ENCODE measurements around the gene DAZAP1.
"Not testable (repeated sequence)": the region's sequence is repeated elsewhere in the genome, so short reads cannot be mapped to it uniquely, and the experiment has no call there.

The DAZAP1 gene

GRCh38 chr19:1470305-1471009 lies 63.1 kb downstream of the DAZAP1 start:
- Histone ChIP-seq H3K4me1 (peaks cover 10% of the 10 kb centered on the region), H3K36me3 (replicated peaks) (no peaks in the 10 kb centered on the region; the same call in 1 of the 2 replicates), H3K4me3 (peak overlapping the region; percentile 46), H3K9me3 (no peaks in the 10 kb centered on the region), H3K27me3 (ENCODE audit: low read depth) (no peaks in the 10 kb centered on the region)
- in situ Hi-C loops (cut with MboI; ENCODE audit: low sequenced_read_pairs), result no loop called here
- DNase-seq (ENCODE audit: low spot score in 2 of 2), result peak; percentile 83 to 94

DNA sequence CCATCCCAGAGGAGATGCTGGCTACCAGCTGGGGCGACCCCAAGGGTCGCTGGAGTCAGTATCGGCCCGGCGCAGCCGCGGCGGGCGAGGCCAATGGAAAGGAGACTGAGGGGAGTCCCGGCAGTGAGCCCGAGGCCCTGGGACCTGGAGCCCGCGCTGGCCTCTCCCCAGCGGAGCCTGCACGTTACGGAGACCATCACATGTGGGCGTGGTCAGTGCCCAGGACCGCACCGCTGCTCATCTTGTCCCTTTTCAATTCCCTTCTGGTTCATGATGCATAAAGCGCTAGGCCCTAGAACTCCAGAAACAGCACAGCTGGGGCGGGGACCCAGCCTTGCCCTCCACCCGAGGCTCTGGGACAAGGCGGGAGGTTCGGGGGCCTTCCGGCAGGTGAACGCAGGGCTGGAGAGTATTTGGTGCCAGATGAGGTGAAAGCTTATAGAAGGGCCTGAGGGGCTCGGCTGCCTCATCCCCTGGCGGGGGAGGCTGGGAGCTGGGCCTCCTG lies 63.7 kb downstream of the DAZAP1 start:
- in situ Hi-C loops (cut with MboI; ENCODE audit: low sequenced_read_pairs), result no loop called here
- Histone ChIP-seq H3K9me3 (no peaks in the 10 kb centered on the region), H3K36me3 (replicated peaks) (peaks cover 4% of the 10 kb centered on the region), H3K4me1 (peaks cover 10% of the 10 kb centered on the region), H3K4me3 (peak overlapping the region; percentile 46), H3K27me3 (ENCODE audit: low read depth) (no peaks in the 10 kb centered on the region)
- peak; percentile 74 to 89 for DNase-seq (ENCODE audit: low spot score in 2 of 2)

DNA sequence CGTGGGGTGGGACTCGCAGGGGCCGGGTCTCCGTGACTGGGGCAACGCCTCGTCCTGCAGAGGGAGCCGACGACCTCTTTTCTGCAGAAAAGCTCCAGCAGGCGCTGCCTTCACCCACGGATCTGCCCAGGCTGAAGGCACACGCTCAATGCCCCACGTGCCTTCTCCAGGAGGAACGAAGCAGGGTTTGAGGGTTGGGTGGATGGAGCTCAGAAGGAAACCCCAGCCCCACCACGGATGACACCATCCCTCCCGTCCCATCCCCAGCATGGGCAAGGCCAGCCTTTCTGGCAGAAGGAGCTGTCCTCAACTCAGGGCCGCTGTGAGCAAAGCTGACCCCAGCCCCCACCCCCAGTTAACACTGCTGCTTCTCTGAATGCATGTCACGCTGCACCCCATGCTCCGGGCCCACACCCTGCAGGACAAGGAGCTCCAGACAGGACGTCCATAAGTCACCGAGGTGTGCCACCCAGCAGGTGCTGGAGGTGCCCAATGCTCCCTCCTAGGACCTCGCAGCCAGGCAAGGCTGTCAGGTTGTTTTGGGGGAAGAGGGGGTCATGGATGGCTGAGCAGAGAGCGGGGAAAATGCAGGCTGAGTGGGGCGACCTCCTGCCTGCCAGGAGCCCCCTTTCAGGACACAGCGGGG lies 64.3 kb downstream of the DAZAP1 start:
- DNase-seq (ENCODE audit: low spot score in 2 of 2), result peak in 1 of 2 experiments; percentile 44
- H3K4me3 ChIP-seq, result no peak overlapping the region
- no peaks in the 10 kb centered on the region for H3K9me3 ChIP-seq
- in situ Hi-C loops (cut with MboI; ENCODE audit: low sequenced_read_pairs), result no loop called here
- H3K27me3 ChIP-seq (ENCODE audit: low read depth), result no peaks in the 10 kb centered on the region
- H3K4me1 ChIP-seq, result peaks cover 10% of the 10 kb centered on the region
- H3K36me3 ChIP-seq (replicated peaks), result peaks cover 10% of the 10 kb centered on the region

GRCh38 chr19:1472231-1473084 lies 65.1 kb downstream of the DAZAP1 start:
- Histone ChIP-seq H3K4me1 (peaks cover 10% of the 10 kb centered on the region), H3K27me3 (ENCODE audit: low read depth) (no peaks in the 10 kb centered on the region), H3K9me3 (no peaks in the 10 kb centered on the region), H3K36me3 (replicated peaks) (peaks cover 15% of the 10 kb centered on the region), H3K4me3 (no peak overlapping the region)
- DNase-seq (ENCODE audit: low spot score in 2 of 2), result no peak
- in situ Hi-C loops (cut with MboI; ENCODE audit: low sequenced_read_pairs), result no loop called here

GRCh38 chr19:1473085-1473851 lies 65.9 kb downstream of the DAZAP1 start:
- peaks cover 16% of the 10 kb centered on the region for H3K36me3 ChIP-seq (replicated peaks)
- peaks cover 10% of the 10 kb centered on the region for H3K4me1 ChIP-seq
- DNase-seq (ENCODE audit: low spot score in 2 of 2), result no peak
- H3K9me3 ChIP-seq, result no peaks in the 10 kb centered on the region
- no peak overlapping the region for H3K4me3 ChIP-seq
- no peaks in the 10 kb centered on the region for H3K27me3 ChIP-seq (ENCODE audit: low read depth)
- in situ Hi-C loops (cut with MboI; ENCODE audit: low sequenced_read_pairs), result no loop called here

DNA sequence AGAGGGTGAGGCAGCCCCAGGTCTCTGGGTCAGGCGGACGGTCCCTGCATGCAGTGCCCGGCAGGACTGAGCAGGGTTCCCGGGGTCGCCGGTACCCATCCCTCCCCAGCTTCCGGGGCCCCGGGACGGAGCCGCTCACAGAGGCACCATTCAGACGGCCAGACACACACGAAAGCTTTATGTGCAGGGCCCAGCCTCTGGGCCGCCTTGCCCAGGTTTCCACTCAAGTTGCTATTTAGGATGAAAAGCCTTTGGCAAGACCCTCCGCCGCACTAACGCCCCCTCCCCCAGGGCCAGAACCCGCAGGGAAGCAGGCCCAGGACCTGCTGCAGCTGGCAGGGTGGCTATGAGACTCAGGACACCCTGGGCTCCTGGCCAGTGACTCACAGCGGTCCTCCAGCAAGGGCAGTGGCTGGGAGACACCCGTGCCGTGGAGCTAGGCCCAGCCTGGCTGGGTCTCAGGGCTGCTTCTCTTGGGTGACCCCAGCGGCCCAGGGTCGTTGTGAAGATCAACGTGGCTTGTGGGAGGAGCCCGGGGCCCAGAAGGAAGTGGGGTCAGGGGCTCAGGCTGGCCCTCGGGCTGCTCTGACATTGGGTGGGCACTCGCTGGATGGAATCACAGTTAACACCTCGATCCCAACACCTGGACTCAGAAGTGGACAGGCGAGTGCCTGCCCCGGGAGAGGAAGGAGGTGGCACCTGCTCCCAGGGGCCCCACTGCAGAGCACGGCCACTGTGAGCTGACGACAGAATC lies 66.8 kb downstream of the DAZAP1 start:
- no peak for DNase-seq (ENCODE audit: low spot score in 2 of 2)
- H3K9me3 ChIP-seq, result no peaks in the 10 kb centered on the region
- no peak overlapping the region for H3K4me3 ChIP-seq
- in situ Hi-C loops (cut with MboI; ENCODE audit: low sequenced_read_pairs), result no loop called here
- peaks cover 18% of the 10 kb centered on the region for H3K36me3 ChIP-seq (replicated peaks)
- peaks cover 10% of the 10 kb centered on the region for H3K4me1 ChIP-seq
- H3K27me3 ChIP-seq (ENCODE audit: low read depth), result no peaks in the 10 kb centered on the region

- in situ Hi-C loops (cut with MboI; ENCODE audit: low sequenced_read_pairs), result no loop called here
- no peak for DNase-seq (ENCODE audit: low spot score in 2 of 2)
- Histone ChIP-seq H3K9me3 (no peaks in the 10 kb centered on the region), H3K27me3 (ENCODE audit: low read depth) (no peaks in the 10 kb centered on the region), H3K4me1 (peaks cover 8% of the 10 kb centered on the region), H3K4me3 (no peak overlapping the region), H3K36me3 (replicated peaks) (peaks cover 18% of the 10 kb centered on the region)
Observed at GRCh38 chr19:1474765-1475351, 67.5 kb downstream of the DAZAP1 start.

GRCh38 chr19:1475751-1476437 lies 68.5 kb downstream of the DAZAP1 start:
- DNase-seq (ENCODE audit: low spot score in 2 of 2), result no peak
- in situ Hi-C loops (cut with MboI; ENCODE audit: low sequenced_read_pairs), result no loop called here
- H3K36me3 ChIP-seq (replicated peaks), result peaks cover 18% of the 10 kb centered on the region
- no peaks in the 10 kb centered on the region for H3K9me3 ChIP-seq
- H3K4me3 ChIP-seq, result no peak overlapping the region
- no peaks in the 10 kb centered on the region for H3K27me3 ChIP-seq (ENCODE audit: low read depth)
- H3K4me1 ChIP-seq, result peaks cover 3% of the 10 kb centered on the region

DNA sequence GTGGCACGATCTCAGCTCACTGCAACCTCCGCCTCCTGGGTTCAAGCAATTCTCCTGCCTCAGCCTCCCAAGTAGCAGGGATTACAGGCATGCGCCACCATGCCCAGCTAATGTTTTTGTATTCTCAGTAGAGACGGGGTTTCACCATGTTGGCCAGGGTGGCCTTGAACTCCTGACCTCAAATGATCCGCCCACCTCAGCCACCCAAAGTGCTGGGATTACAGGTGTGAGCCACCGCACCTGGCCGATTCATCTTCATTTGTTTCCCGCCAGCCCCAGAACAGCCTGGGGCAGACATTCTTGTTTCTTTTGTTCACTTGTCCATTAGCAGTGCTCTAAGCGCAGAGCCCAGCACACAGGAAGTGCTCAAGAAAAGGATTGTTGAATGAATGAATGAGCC lies 69.7 kb downstream of the DAZAP1 start:
- H3K27me3 ChIP-seq (ENCODE audit: low read depth); H3K9me3 ChIP-seq; H3K4me1 ChIP-seq; DNase-seq (ENCODE audit: low spot score in 2 of 2); in situ Hi-C loops (cut with MboI; ENCODE audit: low sequenced_read_pairs); H3K4me3 ChIP-seq: not testable (repeated sequence)
- peaks cover 18% of the 10 kb centered on the region for H3K36me3 ChIP-seq (replicated peaks)

GRCh38 chr19:1478934-1479707 lies 71.7 kb downstream of the DAZAP1 start, which contains the start of gene C19orf25:
TSS of gene C19orf25 (minus strand) at chr19:1479215. CDS start at chr19:1478903, 312 bp downstream.
- H3K4me3 ChIP-seq, result peak within 1 kb of the TSS; percentile 78
- H3K9me3 ChIP-seq, result no peaks in the 10 kb centered on the region
- H3K4me1 ChIP-seq, result no peaks in the 10 kb centered on the region; the same call in 1 of the 2 replicates
- peak; percentile 94 to 97 for DNase-seq (ENCODE audit: low spot score in 2 of 2)
- in situ Hi-C loops (cut with MboI; ENCODE audit: low sequenced_read_pairs), result no loop called here
- peaks cover 18% of the 10 kb centered on the region for H3K36me3 ChIP-seq (replicated peaks)
- no peaks in the 10 kb centered on the region for H3K27me3 ChIP-seq (ENCODE audit: low read depth)

DNA sequence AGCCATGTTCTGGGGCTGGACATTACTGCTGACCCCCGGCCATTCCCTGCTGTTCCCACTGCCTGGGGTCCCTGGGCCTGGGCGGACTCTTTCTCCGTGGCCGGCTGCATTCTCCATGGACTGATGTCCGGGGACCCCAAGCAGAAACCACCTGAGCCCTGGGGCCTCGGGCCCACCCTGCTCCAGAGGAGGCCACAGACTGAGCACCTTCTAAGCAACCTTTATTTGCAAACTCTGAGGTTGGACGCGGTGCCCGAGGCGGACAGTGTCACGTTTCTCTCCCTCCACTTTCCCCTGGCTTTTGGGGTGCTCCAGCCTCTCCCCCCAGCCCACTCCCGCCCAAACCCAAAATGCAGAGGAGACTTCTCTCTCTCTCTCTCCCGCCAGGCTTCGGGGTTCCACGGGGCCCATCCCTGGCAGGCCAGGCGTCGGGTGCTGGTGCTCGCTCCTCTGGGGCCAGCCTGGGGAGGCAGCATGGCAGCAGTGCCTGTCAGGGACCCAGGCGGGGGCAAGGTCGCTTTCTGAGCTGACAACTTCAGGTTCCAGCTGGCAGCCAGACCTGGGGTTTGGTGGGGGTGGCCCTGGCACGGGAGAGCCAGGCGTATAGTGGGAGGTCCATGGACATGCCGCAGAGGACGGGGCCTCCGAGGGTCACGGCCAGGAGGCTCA lies 74.0 kb downstream of the DAZAP1 start:
- H3K36me3 ChIP-seq (replicated peaks), result peaks cover 11% of the 10 kb centered on the region
- no peak for DNase-seq (ENCODE audit: low spot score in 2 of 2)
- H3K4me1 ChIP-seq, result no peaks in the 10 kb centered on the region; the same call in 1 of the 2 replicates
- H3K9me3 ChIP-seq, result no peaks in the 10 kb centered on the region
- in situ Hi-C loops (cut with MboI; ENCODE audit: low sequenced_read_pairs), result no loop called here
- no peaks in the 10 kb centered on the region for H3K27me3 ChIP-seq (ENCODE audit: low read depth)
- no peak overlapping the region for H3K4me3 ChIP-seq
